NCI-H345 treated with DMSO at 0.1 percent for 48 hours (cell line): ENCODE results near the gene CPEB1.
"Not testable (repeated sequence)": the region's sequence is repeated elsewhere in the genome, so short reads cannot be mapped to it uniquely, and the experiment has no call there.

Experiments
- DNase-seq: peaks from one replicate; lab custom pipeline; 2025; ENCODE audit not compliant: unreplicated experiment; lab: John Stamatoyannopoulos, UW

Gene CPEB1

DNA sequence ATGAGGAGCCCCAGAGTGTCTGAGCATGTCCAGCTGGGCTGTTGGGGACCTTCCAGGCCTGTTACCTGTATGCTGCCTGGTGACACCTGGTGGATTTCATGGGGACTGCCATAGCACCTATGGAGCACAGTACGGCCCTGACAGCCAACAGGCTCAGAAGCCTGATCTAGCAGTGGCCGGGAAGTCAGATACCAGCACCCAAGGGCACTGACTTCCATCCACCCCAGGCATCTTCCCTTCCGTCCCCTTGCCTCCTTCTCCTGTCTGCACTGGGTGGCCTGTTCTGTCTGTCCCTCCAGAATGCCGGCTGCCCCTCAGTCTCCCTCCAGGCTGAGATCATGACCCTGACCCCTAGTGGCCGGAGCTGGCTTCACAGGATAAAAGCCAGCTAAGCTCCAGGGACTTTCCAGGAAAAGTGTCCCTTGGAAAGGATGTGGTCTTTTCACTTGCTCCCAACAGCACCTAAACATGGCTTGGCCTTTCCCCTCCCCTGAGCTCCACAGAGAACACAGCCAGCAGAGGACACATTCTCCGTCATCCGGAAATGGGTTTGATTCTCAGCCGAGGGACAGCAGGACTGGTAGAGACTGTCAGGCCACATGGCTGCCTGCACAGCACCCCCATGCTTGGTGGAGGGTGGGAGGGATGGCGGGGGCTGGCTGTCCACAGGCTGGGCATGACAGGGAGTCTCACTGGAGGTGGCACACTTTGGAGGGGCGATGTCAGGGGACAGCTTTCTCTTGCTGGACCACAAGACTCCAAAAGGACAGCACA, 116.4 kb downstream of the CPEB1 start:
- DNase-seq = no peak

DNA sequence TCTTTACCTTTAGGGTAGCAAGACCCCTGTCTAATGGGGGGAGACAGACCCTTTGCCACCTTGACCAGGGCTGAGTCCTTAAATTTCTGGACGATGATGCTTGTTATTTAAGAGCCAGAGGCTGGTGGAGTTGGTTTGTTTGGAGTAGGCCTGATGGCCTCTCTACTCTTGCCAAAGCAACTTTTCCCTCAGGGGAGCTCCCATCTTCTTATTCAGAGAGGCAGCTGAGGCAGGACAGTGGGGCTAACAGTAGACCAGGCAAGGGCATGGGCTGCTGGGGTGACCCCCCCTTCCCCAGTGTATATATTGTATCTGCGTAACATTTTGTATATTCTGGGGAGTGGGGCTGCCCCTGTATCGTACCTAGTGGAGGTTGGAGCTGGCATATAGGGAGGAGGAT, 117.2 kb downstream of the CPEB1 start:
- no peak for DNase-seq

DNA sequence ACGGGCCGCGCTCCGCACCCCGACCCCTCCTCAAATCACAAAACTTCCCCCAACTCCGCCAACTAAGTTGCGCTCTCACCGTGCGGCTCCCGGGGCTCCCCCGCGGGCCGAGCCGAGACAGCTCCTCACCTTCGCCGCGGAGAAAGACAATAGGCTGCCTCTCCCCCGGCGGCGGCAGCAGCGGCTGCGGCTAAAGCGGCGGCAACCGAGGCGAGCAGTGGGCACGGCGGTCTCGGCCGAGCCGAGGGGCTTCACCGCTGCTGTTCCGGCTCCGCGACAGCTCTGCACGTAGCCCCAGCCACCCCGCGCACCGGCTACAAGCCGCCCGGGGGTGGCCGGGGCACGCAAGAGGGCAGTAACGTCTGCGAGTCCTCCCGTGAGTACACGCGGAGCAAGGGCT, 133.6 kb downstream of the CPEB1 start:
- DNase-seq = not testable (repeated sequence)

DNA sequence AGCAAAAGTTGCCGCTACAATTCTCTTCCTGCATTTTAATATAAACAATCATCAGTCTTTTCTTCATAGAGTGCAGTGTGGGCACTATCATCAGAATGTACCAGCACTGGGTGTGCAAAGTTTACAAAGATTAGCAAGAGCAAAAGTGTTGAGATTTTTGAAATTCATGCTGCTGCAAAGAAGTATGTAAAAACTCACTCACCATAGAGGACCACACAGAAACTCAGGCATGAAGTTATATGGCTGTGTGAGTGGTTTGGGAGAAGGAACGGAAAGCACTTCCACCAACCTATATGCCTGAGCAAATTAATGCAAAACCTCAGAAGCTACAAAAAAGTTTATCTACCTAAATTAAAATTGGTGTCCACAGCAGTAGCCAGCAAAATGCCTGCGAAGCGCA, 139.5 kb downstream of the CPEB1 start:
- DNase-seq = not testable (repeated sequence)

DNA sequence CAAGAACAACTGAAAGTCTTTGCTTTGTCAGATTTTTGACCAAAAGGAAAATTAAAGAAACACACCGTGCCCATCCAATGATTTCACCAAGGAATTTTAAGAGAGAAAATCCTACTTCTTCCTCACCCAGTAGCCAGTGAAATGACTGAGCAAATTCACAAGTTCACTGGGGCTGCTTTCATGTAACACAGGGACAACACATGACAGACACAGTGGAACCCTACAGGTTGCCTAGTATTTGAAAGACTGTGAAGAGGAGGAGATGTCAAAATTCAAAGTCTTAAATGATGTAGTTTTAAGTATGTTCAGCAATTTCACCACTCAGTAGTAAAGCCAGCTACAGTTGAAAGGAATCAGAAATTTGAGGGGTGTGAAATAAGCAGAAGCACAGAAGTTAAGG, 140.1 kb downstream of the CPEB1 start:
- DNase-seq = not testable (repeated sequence)

DNA sequence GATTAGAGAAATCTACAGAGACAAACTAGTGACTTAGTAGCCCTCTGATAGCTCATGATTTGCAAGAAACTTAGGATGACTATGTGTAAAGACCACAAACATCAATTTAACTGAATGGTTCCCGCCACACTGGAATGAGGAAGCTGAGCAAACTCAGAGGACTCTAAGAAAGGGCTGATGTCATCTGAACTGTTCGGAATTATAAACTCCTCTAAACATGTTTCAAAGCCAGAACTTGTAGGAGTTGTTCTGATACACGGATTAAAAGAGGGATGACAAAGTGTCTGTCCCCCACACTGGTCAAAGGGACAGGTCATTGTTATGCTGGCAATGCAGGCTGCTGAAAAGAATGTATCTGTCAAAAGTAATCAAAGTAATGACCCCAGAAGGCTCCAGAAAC, 141.3 kb downstream of the CPEB1 start:
- not testable (repeated sequence) for DNase-seq

DNA sequence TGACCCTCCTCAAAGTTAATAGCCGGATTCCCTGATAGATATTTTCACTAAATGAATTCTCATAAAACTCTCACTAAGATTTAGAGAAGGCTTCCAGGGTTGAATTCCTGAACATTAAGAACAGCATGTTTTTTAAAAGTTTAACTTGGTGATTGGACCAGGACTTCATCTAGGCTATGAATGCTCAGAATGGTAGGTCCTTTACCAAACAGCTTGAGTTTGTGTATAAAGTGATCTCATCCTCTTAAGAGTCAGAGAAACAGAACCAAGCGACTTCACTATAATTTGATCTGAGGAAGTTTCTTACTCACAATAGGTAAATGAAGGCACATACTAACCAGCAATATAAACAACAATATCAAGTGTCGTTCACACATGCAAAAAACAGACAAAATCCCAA, 143.1 kb downstream of the CPEB1 start:
- not testable (repeated sequence) for DNase-seq

DNA sequence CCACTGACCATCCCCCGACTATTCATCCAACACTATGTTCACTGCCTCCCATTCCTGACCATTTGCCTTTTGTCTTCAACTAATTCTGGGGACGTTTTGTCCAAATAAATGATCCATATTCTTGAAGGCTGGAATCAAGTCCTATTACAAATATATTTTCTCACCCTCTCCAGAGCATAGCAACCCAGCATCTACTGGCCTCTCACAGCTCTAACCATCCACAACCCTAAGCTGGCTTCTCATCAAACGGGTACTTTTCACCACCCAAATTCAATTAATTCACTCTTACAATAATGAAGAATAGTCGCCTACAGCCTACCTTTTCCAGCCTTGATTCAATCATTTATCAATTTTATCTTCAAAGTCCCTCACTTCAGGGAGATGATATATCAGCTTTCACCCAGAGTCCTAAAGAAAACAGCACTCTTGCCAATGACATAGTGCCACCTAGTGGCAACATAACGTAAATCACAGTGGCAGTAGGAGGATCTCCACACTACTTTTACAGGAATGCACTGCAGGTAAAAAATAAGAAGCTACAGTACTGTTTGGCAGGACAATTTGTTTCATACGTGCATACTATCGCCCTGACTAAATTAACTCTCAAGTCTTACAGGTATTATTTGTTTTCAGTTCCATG, 144.3 kb downstream of the CPEB1 start:
- DNase-seq = not testable (repeated sequence)

DNA sequence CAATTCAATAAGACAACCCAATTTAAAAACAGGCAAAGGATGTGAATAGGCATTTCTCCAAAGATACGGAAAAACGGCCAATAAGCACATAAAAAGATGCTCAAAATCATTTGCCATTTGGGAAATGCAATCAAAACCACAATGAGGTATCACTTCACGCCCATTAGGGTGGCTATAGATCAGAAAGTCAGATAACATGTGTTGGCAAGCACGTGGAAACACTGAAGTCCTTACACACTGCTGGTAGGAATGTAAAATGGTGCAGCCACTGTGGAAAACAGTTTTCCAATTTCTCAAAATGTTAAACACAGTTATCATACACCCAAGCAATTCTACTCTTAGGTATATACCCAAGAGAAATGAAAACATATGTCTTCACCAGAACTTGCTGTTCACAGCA, 146.4 kb downstream of the CPEB1 start:
- not testable (repeated sequence) for DNase-seq

DNA sequence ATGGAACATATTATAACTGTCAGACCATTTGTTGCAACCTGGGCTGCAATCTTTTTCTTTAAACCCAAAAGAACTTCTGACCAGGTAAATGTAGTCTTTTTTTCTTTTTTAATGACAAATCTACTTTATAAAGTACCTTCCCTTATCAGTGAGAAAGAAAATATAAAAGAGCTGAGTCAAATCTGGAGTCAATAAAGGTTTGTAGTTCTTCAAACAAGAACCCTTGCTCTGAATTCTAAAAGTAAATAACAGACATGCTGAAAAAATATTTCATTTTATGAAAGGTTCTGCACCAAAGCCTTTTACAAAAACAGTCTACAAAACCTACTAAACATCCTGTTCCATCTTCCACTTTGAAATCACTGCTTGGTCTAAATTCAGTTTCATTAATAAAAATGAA, 149.2 kb downstream of the CPEB1 start:
- not testable (repeated sequence) for DNase-seq
